ENCODE data around the gene PLPP7. TPM values are rescaled to one million over a fixed set of nuclear protein-coding genes. Genes with fewer than 3 reads are reported as not detected.
"Not testable (repeated sequence)": the region's sequence is repeated elsewhere in the genome, so short reads cannot be mapped to it uniquely, and the experiment has no call there.

The PLPP7 gene
- total and polyA plus RNA-seq, 4 experiments from 2014 or later, result not detected

DNA sequence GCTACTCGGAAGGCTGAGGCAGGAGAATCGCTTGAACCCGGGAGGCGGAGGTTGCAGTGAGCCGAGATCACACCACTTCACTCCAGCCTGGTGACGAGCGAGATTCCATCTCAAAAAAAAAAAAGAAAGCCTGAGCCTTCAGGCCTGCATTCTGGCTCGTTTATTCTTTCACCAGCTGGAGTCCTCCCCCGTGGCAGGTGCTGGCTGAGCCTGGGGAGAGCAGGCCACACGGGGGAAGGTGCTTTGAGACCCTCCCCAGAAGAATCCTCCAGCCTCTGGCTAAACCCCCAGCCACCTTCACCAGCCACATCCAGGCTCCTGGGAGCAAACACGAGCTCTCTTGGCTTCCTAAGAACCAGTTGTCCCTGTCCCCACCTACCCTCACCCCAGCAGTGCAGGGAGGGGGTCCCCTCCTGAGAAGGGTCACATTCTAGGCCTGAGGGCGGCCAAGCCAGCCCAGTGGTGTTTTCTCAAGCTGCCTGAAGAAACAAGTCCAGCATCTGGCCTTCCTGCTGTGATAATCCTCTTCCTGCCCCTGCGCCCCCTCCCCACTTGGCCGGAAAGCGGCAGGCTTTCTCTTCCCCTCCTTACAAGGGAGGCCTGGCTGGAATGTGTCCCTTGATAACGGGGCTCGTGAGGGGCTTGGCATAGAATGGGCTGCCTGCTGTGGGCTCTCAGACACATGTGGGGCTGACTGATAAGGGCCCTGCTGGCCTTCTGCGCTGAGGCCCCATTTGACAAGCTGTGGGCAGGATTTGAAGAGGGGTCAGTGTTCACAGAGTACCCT, 41.5 kb downstream of the PLPP7 start:
- intact Hi-C loops (cut with micrococcal nuclease), result no loop called here
- POLR2A ChIA-PET (ENCODE audit: partially characterized antibody), result no interaction called here

GRCh38 chr9:131331996-131332395, 42.5 kb downstream of the PLPP7 start:
- H3K9me3 ChIP-seq (ENCODE audit: control insufficient read depth in 1 of 2, low read length in 2 of 2); H3K4me1 Mint-ChIP-seq; POLR2A ChIA-PET (ENCODE audit: partially characterized antibody); H3K27ac ChIP-seq (ENCODE audit: low read depth, low read length); H3K4me3 Mint-ChIP-seq; H3K4me3 ChIP-seq (ENCODE audit: low read length in 2 of 2); DNase-seq; H3K36me3 ChIP-seq (ENCODE audit: insufficient read depth, low read length); H3K27me3 Mint-ChIP-seq; H3K4me1 ChIP-seq (ENCODE audit: insufficient read depth, low read length); H3K27ac Mint-ChIP-seq; H3K36me3 Mint-ChIP-seq; H3K9me3 Mint-ChIP-seq; intact Hi-C loops (cut with micrococcal nuclease); H3K27me3 ChIP-seq (ENCODE audit: insufficient read depth, low read length): not testable (repeated sequence)
- CTCF ChIA-PET (ENCODE audit: partially characterized antibody), result interaction anchor here (12.3 kb wide), 1 partner anchor 153 kb away, joined by 302 read pairs; no protein-coding TSS in a partner anchor

More for the DNA sequence above, 41.5 kb downstream of the PLPP7 start:
- no peak for DNase-seq
- Mint-ChIP-seq H3K27me3 (no peaks in the 10 kb centered on the region), H3K9me3 (no peaks in the 10 kb centered on the region), H3K4me1 (peaks cover under 1 to 1% (median under 1%) of the 10 kb centered on the region in 4 donors), H3K36me3 (no peaks in the 10 kb centered on the region), H3K27ac (no peak overlapping the region), H3K4me3 (no peak overlapping the region)
- no peak overlapping the region for H3K4me3 ChIP-seq (ENCODE audit: low read length in 2 of 2)
- H3K27ac ChIP-seq (ENCODE audit: low read depth, low read length), result no peak overlapping the region
- no peaks in the 10 kb centered on the region for H3K9me3 ChIP-seq (ENCODE audit: control insufficient read depth in 1 of 2, low read length in 2 of 2)
- no peaks in the 10 kb centered on the region for H3K36me3 ChIP-seq (ENCODE audit: insufficient read depth, low read length)
- no peaks in the 10 kb centered on the region for H3K27me3 ChIP-seq (ENCODE audit: insufficient read depth, low read length)
- H3K4me1 ChIP-seq (ENCODE audit: insufficient read depth, low read length), result peaks cover under 1% of the 10 kb centered on the region
- CTCF ChIA-PET (ENCODE audit: partially characterized antibody), result interaction anchor here (12.3 kb wide), 1 partner anchor 152 kb away, joined by 302 read pairs; no protein-coding TSS in a partner anchor

DNA sequence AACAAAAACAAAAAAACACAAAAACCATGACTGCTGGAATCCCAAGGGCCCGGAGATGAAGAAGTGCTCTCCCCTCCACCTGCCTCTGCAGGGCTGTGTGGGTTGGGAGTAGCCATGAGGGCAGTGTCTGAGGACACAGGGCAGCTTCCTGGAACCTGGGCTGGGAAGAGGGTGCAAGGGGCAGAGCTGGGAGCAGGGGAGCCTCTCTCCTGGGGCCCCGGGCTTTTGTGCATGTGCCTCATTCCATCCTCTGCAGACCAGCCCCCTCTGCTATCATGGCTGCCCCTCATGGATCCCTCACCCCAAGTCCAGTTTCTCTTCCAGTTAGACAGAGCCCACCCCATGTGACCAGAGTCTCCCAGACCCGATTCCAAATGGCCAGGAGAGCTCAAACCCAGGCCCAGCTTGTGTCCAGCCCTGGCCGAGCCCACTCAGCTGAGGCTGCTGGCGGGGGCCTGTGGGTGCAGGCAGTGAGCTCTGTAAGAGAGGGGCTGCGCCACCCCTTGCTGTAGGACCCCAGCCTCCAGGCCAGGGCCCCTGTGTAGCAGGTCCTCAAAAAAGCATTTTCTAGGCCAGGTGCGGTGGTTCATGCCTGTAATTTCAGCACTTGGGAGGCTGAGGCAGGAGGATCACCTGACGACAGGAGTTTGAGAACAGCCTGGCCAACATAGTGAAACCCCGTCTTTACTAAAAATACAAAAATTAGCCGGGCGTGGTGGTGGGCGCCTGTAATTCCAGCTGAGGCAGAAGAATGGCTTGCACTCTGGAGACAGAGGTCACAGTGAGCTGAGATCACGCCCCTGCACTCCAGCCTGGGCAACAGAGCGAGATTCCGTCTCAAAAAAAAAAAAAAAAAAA, 44.5 kb downstream of the PLPP7 start:
- no peak overlapping the region for H3K27ac ChIP-seq (ENCODE audit: low read depth, low read length)
- no peaks in the 10 kb centered on the region for H3K36me3 Mint-ChIP-seq
- CTCF ChIA-PET (ENCODE audit: partially characterized antibody), result interaction anchor here (0.7 to 12.3 kb wide), 3 partner anchors 155 to 278 kb away, joined by 3 to 302 read pairs (median 3); no protein-coding TSS in a partner anchor
- H3K27ac Mint-ChIP-seq, result no peak overlapping the region
- H3K4me1 Mint-ChIP-seq, result peaks cover 3 to 5% (median 4%) of the 10 kb centered on the region in 4 donors
- POLR2A ChIA-PET (ENCODE audit: partially characterized antibody), result no interaction called here
- H3K4me3 Mint-ChIP-seq, result no peak overlapping the region
- H3K27me3 Mint-ChIP-seq, result no peaks in the 10 kb centered on the region
- no peaks in the 10 kb centered on the region for H3K27me3 ChIP-seq (ENCODE audit: insufficient read depth, low read length)
- intact Hi-C loops (cut with micrococcal nuclease), result no loop called here
- peaks cover 0 to 4% (median 0%) of the 10 kb centered on the region in 8 donors for H3K9me3 Mint-ChIP-seq
- H3K9me3 ChIP-seq (ENCODE audit: control insufficient read depth in 1 of 2, low read length in 2 of 2), result no peaks in the 10 kb centered on the region
- H3K36me3 ChIP-seq (ENCODE audit: insufficient read depth, low read length), result no peaks in the 10 kb centered on the region
- no peak for DNase-seq
- H3K4me1 ChIP-seq (ENCODE audit: insufficient read depth, low read length), result peaks cover 4% of the 10 kb centered on the region
- H3K4me3 ChIP-seq (ENCODE audit: low read length in 2 of 2), result no peak overlapping the region

DNA sequence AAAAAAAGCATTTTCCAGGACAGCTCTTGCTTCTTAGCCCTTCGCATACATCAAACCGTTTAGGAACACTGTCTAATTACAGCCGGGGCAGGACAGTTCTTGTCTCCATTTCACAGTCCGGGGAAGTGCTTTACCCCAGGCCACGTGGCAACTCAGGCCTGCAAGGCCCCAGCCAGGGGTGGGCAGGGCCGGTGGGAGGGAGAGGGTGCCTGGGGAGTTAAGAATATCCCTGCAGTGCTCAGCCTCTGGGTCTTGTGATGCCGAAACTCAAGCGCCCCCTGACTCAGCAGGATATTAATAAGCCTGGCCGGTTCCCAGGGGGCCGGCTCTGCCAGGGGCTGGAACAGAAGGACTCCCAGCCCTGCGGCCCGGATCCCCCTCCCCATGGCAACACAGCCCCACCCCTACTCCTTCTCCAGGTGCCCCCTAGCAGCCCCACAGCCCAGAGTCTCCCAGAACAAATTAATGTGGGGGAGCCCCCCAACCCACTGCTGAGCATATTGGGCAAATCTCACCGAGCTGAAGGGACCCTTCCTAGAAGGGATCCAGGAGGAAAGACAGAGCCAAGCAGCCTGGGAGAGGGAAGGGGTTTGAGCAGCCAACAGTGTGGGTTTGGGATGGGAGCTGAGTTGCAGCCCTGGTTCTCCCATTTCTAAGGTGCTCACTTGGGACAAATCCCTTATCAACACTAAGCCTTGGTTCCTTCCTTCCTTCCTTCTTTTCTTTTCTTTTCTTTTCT, 45.3 kb downstream of the PLPP7 start:
- H3K9me3 Mint-ChIP-seq, result peaks cover 0 to 4% (median 0%) of the 10 kb centered on the region in 8 donors
- Histone ChIP-seq H3K4me1 (ENCODE audit: insufficient read depth, low read length) (peaks cover 4% of the 10 kb centered on the region), H3K4me3 (ENCODE audit: low read length in 2 of 2) (no peak overlapping the region), H3K27ac (ENCODE audit: low read depth, low read length) (no peak overlapping the region), H3K9me3 (ENCODE audit: control insufficient read depth in 1 of 2, low read length in 2 of 2) (no peaks in the 10 kb centered on the region), H3K36me3 (ENCODE audit: insufficient read depth, low read length) (no peaks in the 10 kb centered on the region), H3K27me3 (ENCODE audit: insufficient read depth, low read length) (no peaks in the 10 kb centered on the region)
- CTCF ChIA-PET (ENCODE audit: partially characterized antibody), result interaction anchor here (0.5 to 12.3 kb wide), 11 partner anchors 24 to 279 kb away, joined by 3 to 302 read pairs (median 5); no protein-coding TSS in a partner anchor
- POLR2A ChIA-PET (ENCODE audit: partially characterized antibody), result no interaction called here
- no peak overlapping the region for H3K4me3 Mint-ChIP-seq
- intact Hi-C loops (cut with micrococcal nuclease), result loop anchor here (5.0 kb wide), 1 partner anchor 57 kb away; the partner anchor contains the start of gene FAM78A
- no peak for DNase-seq
- no peaks in the 10 kb centered on the region for H3K27me3 Mint-ChIP-seq
- H3K4me1 Mint-ChIP-seq, result peaks cover 3 to 5% (median 4%) of the 10 kb centered on the region in 4 donors
- H3K36me3 Mint-ChIP-seq, result no peaks in the 10 kb centered on the region
- no peak overlapping the region for H3K27ac Mint-ChIP-seq

DNA sequence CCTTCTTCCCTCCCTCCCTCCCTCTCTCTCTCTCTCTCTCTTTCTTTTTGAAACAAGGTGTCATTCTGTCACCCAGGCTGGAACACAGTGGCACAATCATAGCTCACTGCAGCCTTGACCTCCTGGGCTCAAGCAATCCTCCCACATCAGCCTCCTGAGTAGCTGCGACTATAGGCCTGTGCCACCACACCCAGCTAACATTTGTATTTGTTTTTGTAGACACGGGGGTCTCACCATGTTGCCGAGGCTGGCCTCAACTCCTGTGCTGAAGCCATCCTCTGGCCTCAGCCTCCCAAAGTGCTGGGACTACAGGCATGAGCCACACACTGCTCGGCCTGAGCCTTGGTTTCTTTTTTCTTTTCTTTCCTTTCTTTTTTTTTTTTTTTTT, 45.8 kb downstream of the PLPP7 start:
- no peaks in the 10 kb centered on the region for H3K36me3 ChIP-seq (ENCODE audit: insufficient read depth, low read length)
- DNase-seq, result no peak
- H3K27me3 ChIP-seq (ENCODE audit: insufficient read depth, low read length), result no peaks in the 10 kb centered on the region
- intact Hi-C loops (cut with micrococcal nuclease), result loop anchor here (5.0 kb wide), 1 partner anchor 58 kb away; the partner anchor contains the start of gene FAM78A
- ChIA-PET POLR2A (ENCODE audit: partially characterized antibody) (interaction anchor here (1.3 to 1.4 kb wide), 2 partner anchors 157 to 210 kb away, joined by 4 to 18 read pairs; partner anchors contain the start of gene NUP214), CTCF (ENCODE audit: partially characterized antibody) (interaction anchor here (0.6 to 12.3 kb wide), 16 partner anchors 15 to 258 kb away, joined by 3 to 302 read pairs (median 5); no protein-coding TSS in a partner anchor)
- peaks cover 3 to 5% (median 4%) of the 10 kb centered on the region in 4 donors for H3K4me1 Mint-ChIP-seq
- peaks cover 4% of the 10 kb centered on the region for H3K4me1 ChIP-seq (ENCODE audit: insufficient read depth, low read length)
- no peaks in the 10 kb centered on the region for H3K36me3 Mint-ChIP-seq
- no peak overlapping the region for H3K4me3 Mint-ChIP-seq
- no peak overlapping the region for H3K27ac Mint-ChIP-seq
- peaks cover 0 to 4% (median 0%) of the 10 kb centered on the region in 8 donors for H3K9me3 Mint-ChIP-seq
- no peaks in the 10 kb centered on the region for H3K27me3 Mint-ChIP-seq
- H3K27ac ChIP-seq (ENCODE audit: low read depth, low read length), result no peak overlapping the region
- H3K4me3 ChIP-seq (ENCODE audit: low read length in 2 of 2), result no peak overlapping the region
- H3K9me3 ChIP-seq (ENCODE audit: control insufficient read depth in 1 of 2, low read length in 2 of 2), result no peaks in the 10 kb centered on the region

- H3K9me3 Mint-ChIP-seq, result peaks cover 0 to 4% (median 0%) of the 10 kb centered on the region in 8 donors
- peaks cover 3 to 5% (median 4%) of the 10 kb centered on the region in 4 donors for H3K4me1 Mint-ChIP-seq
- no peaks in the 10 kb centered on the region for H3K36me3 Mint-ChIP-seq
- Histone ChIP-seq H3K27me3 (ENCODE audit: insufficient read depth, low read length) (no peaks in the 10 kb centered on the region), H3K4me3 (ENCODE audit: low read length in 2 of 2) (no peak overlapping the region), H3K27ac (ENCODE audit: low read depth, low read length) (no peak overlapping the region), H3K9me3 (ENCODE audit: control insufficient read depth in 1 of 2, low read length in 2 of 2) (no peaks in the 10 kb centered on the region), H3K36me3 (ENCODE audit: insufficient read depth, low read length) (no peaks in the 10 kb centered on the region), H3K4me1 (ENCODE audit: insufficient read depth, low read length) (peaks cover 4% of the 10 kb centered on the region)
- H3K27me3 Mint-ChIP-seq, result no peaks in the 10 kb centered on the region
- intact Hi-C loops (cut with micrococcal nuclease), result loop anchor here (5.0 kb wide), 1 partner anchor 60 kb away; the partner anchor contains the start of gene FAM78A
- no peak for DNase-seq
- H3K4me3 Mint-ChIP-seq, result no peak overlapping the region
- ChIA-PET CTCF (ENCODE audit: partially characterized antibody) (interaction anchor here (0.6 to 12.3 kb wide), 42 partner anchors 10 to 422 kb away, joined by 3 to 302 read pairs (median 4); partner anchors contain the start of gene NUP214), POLR2A (ENCODE audit: partially characterized antibody) (interaction anchor here (0.7 to 2.4 kb wide), 3 partner anchors 81 to 160 kb away, joined by 3 to 19 read pairs (median 11); no protein-coding TSS in a partner anchor)
- no peak overlapping the region for H3K27ac Mint-ChIP-seq
These were observed 47.8 kb downstream of the PLPP7 start for GRCh38 chr9:131337131-131337848.
